NCI-H446 treated with DMSO at 0.1 percent for 48 hours (cell line): ENCODE results near the gene DCAKD.

Source experiments
- DNase-seq: peaks from one replicate; lab custom pipeline; 2025; lab: John Stamatoyannopoulos, UW

Gene DCAKD

GRCh38 chr17:45030733-45031132 lies 20.7 kb downstream of the DCAKD start:
- no peak for DNase-seq

- no peak for DNase-seq
Measured at GRCh38 chr17:45029758-45030423, 21.5 kb downstream of the DCAKD start.

DNA sequence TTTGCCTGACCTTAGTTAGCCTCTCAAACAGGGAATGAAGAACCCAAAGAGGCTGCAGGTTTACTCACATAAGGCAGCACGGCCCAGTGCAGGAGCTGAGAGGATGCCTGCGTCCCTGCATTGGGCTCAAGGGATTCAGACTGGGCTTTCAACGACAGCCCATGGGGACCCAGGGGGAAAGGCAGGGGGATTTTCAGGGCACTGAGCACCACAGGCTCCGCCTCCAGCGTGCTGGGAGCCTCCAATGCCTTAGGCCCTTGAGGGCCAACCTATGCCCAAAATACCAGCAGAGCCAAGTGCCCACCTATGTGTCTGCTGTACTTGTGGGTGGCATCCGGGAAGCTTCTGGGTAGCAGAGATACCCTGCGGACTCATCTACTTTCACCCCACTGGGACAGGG lies 22.3 kb downstream of the DCAKD start:
- DNase-seq: no peak

DNA sequence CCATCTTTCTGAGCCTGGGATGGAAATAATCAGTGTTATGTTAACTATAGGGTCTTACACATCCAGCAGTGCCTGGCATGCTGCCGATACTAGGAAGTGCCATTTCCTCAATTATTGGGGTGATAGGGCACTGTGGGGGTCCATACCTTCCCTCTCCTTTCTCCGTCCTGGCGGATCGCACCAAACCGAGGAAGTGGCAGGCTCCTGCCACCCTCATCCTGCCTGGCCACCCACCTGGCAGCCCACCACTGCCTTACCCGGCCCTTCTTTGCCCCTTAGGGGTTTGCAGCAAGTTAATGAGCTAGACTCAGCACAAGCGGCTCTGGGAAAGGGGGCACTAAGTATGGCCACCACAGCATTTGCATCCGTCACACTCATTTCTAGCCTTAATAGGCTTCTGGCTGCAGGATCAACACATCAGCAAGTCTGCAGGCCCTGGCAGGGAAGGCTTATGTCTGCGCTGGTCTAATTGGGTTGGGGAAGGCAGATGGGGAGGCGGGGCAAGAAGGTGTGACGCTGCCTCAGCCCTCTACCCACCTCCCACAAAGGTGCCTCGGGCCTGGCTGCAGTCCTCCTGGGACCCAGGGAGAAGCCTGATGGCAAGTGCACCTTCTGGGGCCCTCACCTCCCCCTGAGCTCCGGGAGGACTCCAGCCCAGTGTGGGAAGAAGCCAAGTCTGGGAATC lies 28.6 kb downstream of the DCAKD start:
- DNase-seq: peak; percentile 82

DNA sequence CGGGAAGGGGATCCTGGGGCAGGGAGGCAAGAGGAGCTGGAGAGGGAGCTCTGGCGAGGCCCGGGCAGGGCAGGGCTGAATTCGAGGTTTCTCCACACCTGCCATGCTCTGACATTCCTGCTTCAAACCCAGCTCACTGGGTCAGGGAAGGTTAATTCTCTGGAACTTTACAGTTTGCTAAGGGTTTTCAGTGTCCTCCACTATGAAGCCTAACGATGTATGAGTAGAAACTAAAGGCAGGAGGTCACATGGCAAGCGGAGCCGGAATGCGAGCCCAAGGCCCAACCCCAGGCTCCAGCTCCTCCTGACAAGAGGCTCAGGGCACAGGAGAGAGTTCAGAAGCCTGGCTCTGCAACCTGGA lies 29.2 kb downstream of the DCAKD start:
- DNase-seq: no peak

DNA sequence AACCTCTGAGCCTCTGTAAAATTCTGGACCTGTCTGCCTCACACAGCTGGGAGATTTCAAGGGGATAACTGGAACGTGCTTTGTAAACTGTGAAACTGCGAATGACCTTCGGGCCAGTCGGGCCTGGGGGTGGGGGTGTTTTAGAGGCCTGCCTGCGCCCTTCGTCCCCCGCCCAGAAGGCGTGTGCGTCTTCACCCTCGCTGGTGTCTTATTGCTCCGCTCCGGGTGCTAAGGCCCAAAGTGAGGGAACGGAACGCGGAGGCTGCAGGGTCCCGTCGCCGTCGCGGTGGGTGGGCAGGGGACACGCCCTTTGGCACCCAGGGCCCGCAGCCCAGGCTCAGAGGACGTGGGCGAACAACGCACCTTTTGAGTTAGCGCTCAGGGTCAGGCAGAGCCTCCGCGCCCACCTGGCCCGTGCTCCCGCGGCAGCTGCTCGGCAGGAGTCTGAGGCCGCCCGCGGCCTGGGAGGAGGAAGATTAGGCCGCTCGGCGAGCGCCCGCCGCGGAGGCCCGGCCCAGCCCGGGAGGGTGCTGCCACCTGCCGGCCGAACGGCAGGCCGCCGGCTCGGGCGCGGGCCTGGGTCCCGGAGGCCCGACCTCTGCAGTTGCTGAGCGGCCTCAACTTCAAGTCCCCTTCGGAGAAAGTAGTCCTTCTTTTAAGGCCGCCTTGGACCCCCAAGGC lies 29.7 kb downstream of the DCAKD start:
- no peak for DNase-seq

- no peak for DNase-seq
Measured at GRCh38 chr17:45020354-45021138, 30.9 kb downstream of the DCAKD start.

GRCh38 chr17:45018848-45019711 lies 32.4 kb downstream of the DCAKD start:
- no peak for DNase-seq

GRCh38 chr17:45018514-45018847 lies 33.0 kb downstream of the DCAKD start:
- no peak for DNase-seq

- no peak for DNase-seq
Measured at GRCh38 chr17:45016823-45017222, 34.6 kb downstream of the DCAKD start.

- peak; percentile 15 for DNase-seq
Measured at GRCh38 chr17:45016237-45016636, 35.2 kb downstream of the DCAKD start.

GRCh38 chr17:45013021-45013997 lies 38.1 kb downstream of the DCAKD start:
- DNase-seq: peak; percentile 88

GRCh38 chr17:45011767-45012166 lies 39.7 kb downstream of the DCAKD start:
- DNase-seq: no peak

DNA sequence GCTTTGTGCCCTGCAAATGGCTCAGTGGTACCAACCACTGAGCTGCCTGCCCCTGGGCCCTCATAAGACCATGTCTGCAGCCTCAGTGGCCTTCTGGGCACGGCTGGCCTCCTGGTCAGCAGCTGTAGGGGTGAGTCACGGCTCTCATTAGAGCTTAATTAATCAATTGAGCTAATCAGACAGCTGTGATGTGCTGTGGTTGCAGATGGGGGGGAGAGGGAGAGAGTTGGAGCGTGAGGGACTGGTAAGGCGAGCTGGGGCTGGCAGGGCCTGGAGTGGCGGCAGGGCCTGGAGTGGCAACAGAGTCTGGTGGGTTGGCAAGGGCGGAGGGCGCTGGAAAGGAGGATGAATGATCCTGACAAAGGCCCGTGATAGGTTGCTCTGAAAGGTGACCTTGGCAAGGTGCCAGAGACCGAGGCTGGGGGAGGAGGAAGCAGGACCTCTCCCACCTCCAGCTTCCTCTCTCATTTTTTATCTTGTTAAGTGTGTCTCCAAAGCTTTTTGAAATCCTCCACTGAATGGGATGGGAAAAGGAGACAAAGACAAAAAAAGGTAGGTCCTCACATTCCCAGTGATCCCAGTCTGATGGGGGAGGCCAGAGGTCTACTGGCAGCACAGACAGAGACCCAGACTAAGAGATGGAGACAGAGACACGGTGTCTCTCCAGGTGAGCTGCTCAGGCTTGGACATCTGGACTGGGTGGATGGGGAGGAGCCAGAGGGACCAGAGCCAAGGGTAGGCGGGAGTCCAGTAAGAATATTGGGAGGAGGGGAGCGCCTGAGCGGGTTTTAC lies 41.6 kb downstream of the DCAKD start:
- no peak for DNase-seq

DNA sequence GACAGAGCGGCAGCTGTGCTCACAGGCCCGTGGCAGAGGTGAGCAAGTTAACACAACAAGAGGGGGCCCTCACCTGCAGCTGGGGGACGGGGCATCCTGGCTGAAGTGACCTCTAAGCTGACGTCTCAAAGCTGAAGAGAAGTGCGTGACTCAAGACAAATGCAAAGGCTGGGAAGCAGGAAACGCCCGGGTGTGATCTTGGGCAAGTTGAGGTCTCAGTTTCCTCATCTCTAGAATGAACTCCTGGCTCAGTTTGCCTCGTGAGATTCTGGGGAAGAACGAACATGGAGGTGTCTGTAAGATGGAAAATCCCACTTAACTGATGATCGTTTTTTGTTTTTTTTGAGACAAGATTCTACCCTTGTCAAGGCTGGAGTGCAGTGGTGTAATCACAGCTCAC lies 43.2 kb downstream of the DCAKD start:
- no peak for DNase-seq

GRCh38 chr17:45006927-45007461 lies 44.4 kb downstream of the DCAKD start:
- DNase-seq: no peak

DNA sequence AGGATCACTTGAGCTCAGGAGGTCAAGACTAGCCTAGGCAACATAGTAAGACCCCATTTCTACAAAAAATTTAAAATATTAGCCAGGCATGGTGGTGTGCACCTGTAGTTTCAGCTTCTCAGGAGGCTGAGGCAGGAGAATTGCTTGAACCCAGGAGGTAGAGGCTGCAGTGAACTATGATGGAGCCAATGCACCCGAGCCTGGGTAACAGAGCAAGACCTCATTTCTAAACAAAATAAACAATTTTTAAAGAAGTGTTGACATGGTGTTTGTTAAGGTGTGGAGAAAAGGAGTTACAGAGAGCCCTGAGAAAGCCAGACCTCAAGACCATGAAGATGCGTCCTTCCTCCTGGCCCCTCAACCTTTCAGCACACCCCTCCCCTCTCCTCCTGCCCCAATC lies 45.7 kb downstream of the DCAKD start:
- DNase-seq: no peak

DNA sequence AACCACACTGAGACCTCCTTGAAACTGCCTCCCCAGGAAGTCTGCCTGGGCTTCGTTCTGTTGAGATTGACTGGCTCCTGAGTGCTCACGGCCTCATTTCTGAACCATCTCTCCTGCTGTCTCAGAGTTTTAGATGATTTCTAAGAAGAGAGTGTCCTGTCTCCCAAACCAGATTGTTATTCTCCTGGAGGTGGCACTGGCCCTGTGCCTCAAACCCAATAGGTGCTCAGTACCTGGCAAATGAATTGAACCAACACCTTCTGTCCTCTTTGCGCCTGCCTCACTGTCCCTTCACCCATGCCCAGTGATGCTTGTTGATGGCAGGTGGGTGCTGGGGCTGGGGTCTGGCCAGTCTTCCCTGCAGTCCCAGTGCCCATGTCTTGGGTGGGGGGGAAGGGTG lies 47.0 kb downstream of the DCAKD start:
- DNase-seq: no peak

DNA sequence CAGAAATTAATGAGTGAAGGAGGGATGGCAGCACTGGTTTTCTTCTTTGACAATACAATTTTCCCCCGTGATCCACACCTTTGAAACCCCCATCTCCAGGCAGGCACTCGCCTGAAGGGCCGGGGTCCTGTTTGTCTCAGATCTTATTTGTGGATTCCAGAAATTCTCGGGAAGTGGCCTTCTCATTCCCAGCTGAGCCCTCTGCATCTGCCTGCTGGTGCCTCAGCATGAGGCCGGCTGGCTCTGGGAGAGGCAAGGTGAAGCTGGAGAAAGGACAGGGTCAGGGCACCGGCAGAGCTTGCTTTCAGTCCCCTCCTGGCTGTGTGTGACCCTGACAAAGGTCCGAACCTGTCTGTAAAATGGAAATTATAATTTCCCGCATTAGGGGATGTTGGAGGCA lies 47.6 kb downstream of the DCAKD start:
- no peak for DNase-seq
